Tibial nerve (tissue), 4 donors: Measurements from ENCODE around the gene WARS2.

Source experiments
- EP300 ChIP-seq, 2 donors: sonication (generic); formaldehyde crosslinking; IDR thresholded peaks; one replicate each; pipeline ENCODE4 v1.6.1; 2017; ENCODE audit warnings: antibody characterized with exemption in 2 of 2, mild to moderate bottlenecking in 1 of 2
- POLR2A ChIP-seq, 2 donors: fragments of 450-650 bp; IDR thresholded peaks; one replicate each; pipeline ENCODE4 v1.6.1; 2017; ENCODE audit warnings: antibody characterized with exemption in 2 of 2, mild to moderate bottlenecking in 2 of 2, moderate library complexity in 2 of 2
- TF ChIP-seq, protein P1 (sequence below), 5 experiments: fragments of 200-600 bp in 3 of 5; fragments of 450-650 bp in 2 of 5; sonication (generic) in 3 of 5; IDR thresholded peaks; one replicate each; pipeline ENCODE4 v1.5.1; 2016 to 2019; ENCODE audit warnings: antibody characterized with exemption in 5 of 5, mild to moderate bottlenecking in 3 of 5, moderate library complexity in 2 of 5

DNA sequence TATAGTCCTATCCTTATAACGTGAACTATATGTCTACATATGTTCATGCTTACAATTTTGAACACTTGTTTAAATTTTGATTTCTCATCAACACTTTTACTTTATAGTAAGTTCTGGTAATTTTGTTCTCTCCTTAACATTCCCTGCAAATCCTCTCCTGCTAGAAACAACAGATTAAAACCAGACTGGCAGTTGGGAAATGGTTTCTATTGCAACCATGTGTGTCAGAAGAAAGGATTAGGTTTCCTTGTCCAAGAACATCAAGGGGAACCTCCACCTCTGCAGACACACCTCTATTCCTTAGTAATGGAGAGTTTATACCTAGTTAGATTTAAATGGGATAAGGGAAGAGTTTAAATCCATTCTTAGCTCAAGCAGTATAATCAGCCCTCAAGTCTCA is 3.3 kb upstream of the WARS2 start:
- TF ChIP-seq, protein P1, sequence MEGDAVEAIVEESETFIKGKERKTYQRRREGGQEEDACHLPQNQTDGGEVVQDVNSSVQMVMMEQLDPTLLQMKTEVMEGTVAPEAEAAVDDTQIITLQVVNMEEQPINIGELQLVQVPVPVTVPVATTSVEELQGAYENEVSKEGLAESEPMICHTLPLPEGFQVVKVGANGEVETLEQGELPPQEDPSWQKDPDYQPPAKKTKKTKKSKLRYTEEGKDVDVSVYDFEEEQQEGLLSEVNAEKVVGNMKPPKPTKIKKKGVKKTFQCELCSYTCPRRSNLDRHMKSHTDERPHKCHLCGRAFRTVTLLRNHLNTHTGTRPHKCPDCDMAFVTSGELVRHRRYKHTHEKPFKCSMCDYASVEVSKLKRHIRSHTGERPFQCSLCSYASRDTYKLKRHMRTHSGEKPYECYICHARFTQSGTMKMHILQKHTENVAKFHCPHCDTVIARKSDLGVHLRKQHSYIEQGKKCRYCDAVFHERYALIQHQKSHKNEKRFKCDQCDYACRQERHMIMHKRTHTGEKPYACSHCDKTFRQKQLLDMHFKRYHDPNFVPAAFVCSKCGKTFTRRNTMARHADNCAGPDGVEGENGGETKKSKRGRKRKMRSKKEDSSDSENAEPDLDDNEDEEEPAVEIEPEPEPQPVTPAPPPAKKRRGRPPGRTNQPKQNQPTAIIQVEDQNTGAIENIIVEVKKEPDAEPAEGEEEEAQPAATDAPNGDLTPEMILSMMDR (IDR thresholded peaks at IDR 0.05), result no peak
- TF ChIP-seq POLR2A (IDR thresholded peaks at IDR 0.05) (no peak), EP300 (IDR thresholded peaks at IDR 0.05) (no peak)
